B cell (primary cell): Measurements from ENCODE around the gene SMIM3. TPM values are rescaled to one million over a fixed set of nuclear protein-coding genes. Genes with fewer than 3 reads are reported as not detected.

ENCODE experiments used
- ATAC-seq: fragments of 200-7000 bp; cut with Tn5 transposase; one replicate; pipeline ENCODE4 v1.10.0; 2021; ENCODE audit warnings: low read depth, mild to moderate bottlenecking, moderate number of reproducible peaks, moderate library complexity
- CTCF ChIA-PET: fragments of 350-600 bp; sonication (Branson Sonifier 250); formaldehyde crosslinking; loops from one replicate; lab custom pipeline; 2021; ENCODE audit warnings: antibody characterized with exemption, inconsistent platforms; lab: Charles Lee
- POLR2A ChIA-PET: fragments of 350-600 bp; sonication (Branson Sonifier 250); formaldehyde crosslinking; loops from one replicate; lab custom pipeline; 2021; ENCODE audit warnings: antibody characterized with exemption; lab: Charles Lee
- DNase-seq: peaks from one replicate; pipeline ENCODE4 v3.0.0; 2013
- H2AFZ ChIP-seq: 2 replicates; pipeline ENCODE4 v1.6.1; 2012; ENCODE audit warnings: mild to moderate bottlenecking, low read depth, low read length; ENCODE audit not compliant: insufficient read depth, poor library complexity, severe bottlenecking
- H3K27ac ChIP-seq, 2 donors: 1 replicate in 1 of 2; 2 replicates in 1 of 2; pipeline ENCODE4 v1.5.1; 2012 to 2013; ENCODE audit warnings: low read length in 2 of 2, mild to moderate bottlenecking in 2 of 2, moderate library complexity in 1 of 2
- H3K27me3 ChIP-seq, 4 experiments: fragments of 200-600 bp in 1 of 4; sonication (generic) in 1 of 4; replicated peaks in 1 of 4; 1 replicate in 2 of 4; 2 replicates in 2 of 4; pipeline versions ENCODE4 v1.6.1 to v1.7.0; 2013 to 2016; ENCODE audit warnings: low read length in 3 of 4, mild to moderate bottlenecking in 2 of 4, mixed read lengths in 1 of 4, moderate library complexity in 1 of 4; ENCODE audit not compliant: insufficient read depth in 4 of 4, control insufficient read depth in 3 of 4; ENCODE audit errors: control extremely low read depth in 1 of 4
- H3K36me3 ChIP-seq, 2 experiments: replicated peaks in 1 of 2; 1 replicate in 1 of 2; 2 replicates in 1 of 2; pipeline versions ENCODE4 v1.6.1 to v1.7.1; 2013; ENCODE audit warnings: low read length in 1 of 2; ENCODE audit not compliant: insufficient read depth in 2 of 2, control insufficient read depth in 1 of 2; ENCODE audit errors: control extremely low read depth in 1 of 2, extremely low read depth in 1 of 2
- H3K4me1 ChIP-seq, 2 donors: fragments of 200-600 bp in 1 of 2; sonication (generic) in 1 of 2; 1 replicate in 1 of 2; 2 replicates in 1 of 2; pipeline versions ENCODE4 v1.5.1 to v1.6.1; 2013 to 2017; ENCODE audit warnings: low read length in 2 of 2; ENCODE audit not compliant: control insufficient read depth in 2 of 2, insufficient read depth in 2 of 2
- H3K4me2 ChIP-seq: replicated peaks from 2 replicates; pipeline ENCODE3; 2012; ENCODE audit warnings: mild to moderate bottlenecking, low read depth, low read length; ENCODE audit not compliant: poor library complexity, severe bottlenecking
- H3K4me3 ChIP-seq, 5 experiments: fragments of 200-600 bp in 1 of 5; sonication (generic) in 1 of 5; 1 replicate in 3 of 5; 2 replicates in 2 of 5; pipeline versions ENCODE4 v1.5.1 to v1.7.0; 2011 to 2016; ENCODE audit warnings: low read length in 4 of 5, mild to moderate bottlenecking in 4 of 5, low read depth in 2 of 5, control low read depth in 1 of 5, moderate library complexity in 1 of 5; ENCODE audit not compliant: insufficient read depth in 1 of 5; ENCODE audit errors: control extremely low read depth in 1 of 5, extremely low read depth in 1 of 5
- H3K79me2 ChIP-seq: fragments of 200-600 bp; sonication (generic); one replicate; pipeline ENCODE4 v1.6.0; 2016; ENCODE audit warnings: low read length; ENCODE audit not compliant: control insufficient read depth, insufficient read depth
- H3K9ac ChIP-seq: fragments of 200-600 bp; sonication (generic); 2 replicates; pipeline ENCODE4 v1.6.1; 2017; ENCODE audit warnings: mild to moderate bottlenecking, low read length, moderate library complexity
- H3K9me3 ChIP-seq, 3 donors: one replicate each; pipeline versions ENCODE4 v1.6.1 to v1.7.1; 2013; ENCODE audit warnings: low read length in 2 of 3; ENCODE audit not compliant: control insufficient read depth in 2 of 3, insufficient read depth in 1 of 3; ENCODE audit errors: control extremely low read depth in 1 of 3
- H4K20me1 ChIP-seq: 2 replicates; pipeline ENCODE4 v1.6.0; 2012; ENCODE audit warnings: mild to moderate bottlenecking, low read length; ENCODE audit not compliant: insufficient read depth, control insufficient read depth, poor library complexity, severe bottlenecking
- H3K27ac Mint-ChIP-seq: one replicate; pipeline ENCODE4 v1.8.0; 2021; ENCODE audit warnings: mixed read lengths
- H3K27me3 Mint-ChIP-seq: one replicate; pipeline ENCODE4 v1.8.0; 2021; ENCODE audit warnings: mixed read lengths
- H3K4me1 Mint-ChIP-seq: one replicate; pipeline ENCODE4 v1.8.0; 2021; ENCODE audit warnings: mixed read lengths
- H3K4me3 Mint-ChIP-seq: one replicate; pipeline ENCODE4 v1.8.0; 2021; ENCODE audit warnings: mixed read lengths
- H3K9me3 Mint-ChIP-seq: one replicate; pipeline ENCODE4 v1.8.0; 2022; ENCODE audit warnings: mixed read lengths; ENCODE audit not compliant: insufficient read depth
- CTCF ChIP-seq: fragments of 200-600 bp; IDR thresholded peaks from one replicate; pipeline ENCODE4 v1.8.0; 2022; ENCODE audit warnings: antibody characterized with exemption, mild to moderate bottlenecking
- EZH2 ChIP-seq: IDR thresholded peaks from 2 replicates; pipeline ENCODE4 v1.6.1; 2012; ENCODE audit warnings: borderline replicate concordance, low read depth, mild to moderate bottlenecking, moderate library complexity, low read length; ENCODE audit not compliant: insufficient read depth, poor library complexity, severe bottlenecking
- WGBS: methylation state at CpG from one replicate; pipeline ENCODE4 v1.1.5; 2013; ENCODE audit warnings: missing lambda C conversion rate; ENCODE audit not compliant: insufficient coverage; 5-methylcytosine and 5-hydroxymethylcytosine counted together
- intact Hi-C: fragments of 100-400 bp; cut with micrococcal nuclease; formaldehyde crosslinking; loops from one replicate; pipeline ENCODE4 v1.10.0; 2022
- polyA plus RNA-seq: library from polyadenylated mRNA; depleted of rRNA; stranded (reverse); fragments of >200 nt; gene quantifications from 2 replicates; pipeline ENCODE4 v1.2.3, GENCODE V29; 2012
- total RNA-seq, 2 donors: library from RNA; stranded (reverse); fragments of 120-200 nt in 1 of 2; gene quantifications; 1 replicate in 1 of 2; 2 replicates in 1 of 2; pipeline versions ENCODE4 v1.2.3 to v1.2.4, GENCODE V29; 2013 to 2022

SMIM3 gene
- total and polyA plus RNA-seq, 2 donors (not counting 1 experiment from before 2014, with no cell fraction given): 0.37 TPM; not detected in 1

GRCh38 chr5:150783422-150783928, 4.9 kb downstream of the SMIM3 start:
- no peaks in the 10 kb centered on the region for H3K9me3 Mint-ChIP-seq
- H3K4me3 ChIP-seq: no peak overlapping the region
- CTCF ChIA-PET: interaction anchor here (0.6 to 1.1 kb wide), 3 partner anchors 17 to 509 kb away, joined by 3 to 5 read pairs (median 3); no protein-coding TSS in a partner anchor
- TF ChIP-seq CTCF (no peak), EZH2 (no peak)
- H3K4me1 Mint-ChIP-seq: peaks cover 24% of the 10 kb centered on the region
- H3K27ac ChIP-seq: no peak overlapping the region
- 7% methylated on average over 4 of the region's 7 CpGs for WGBS
- peak overlapping the region; percentile 25 for H2AFZ ChIP-seq
- DNase-seq (no peak), ATAC-seq (no peak)
- peaks cover 22% of the 10 kb centered on the region for H3K27me3 Mint-ChIP-seq
- H3K27ac Mint-ChIP-seq: no peak overlapping the region
- peaks cover 22 to 26% of the 10 kb centered on the region in 2 donors for H3K4me1 ChIP-seq
- POLR2A ChIA-PET: no interaction called here
- H3K9me3 ChIP-seq: peaks cover 0 to 3% (median 0%) of the 10 kb centered on the region in 3 donors
- H3K79me2 ChIP-seq: no peaks in the 10 kb centered on the region
- no peak overlapping the region for H3K4me3 Mint-ChIP-seq
- H3K36me3 ChIP-seq: no peaks in the 10 kb centered on the region
- H3K9ac ChIP-seq: no peak overlapping the region
- peaks cover 0 to 18% (median 7%) of the 10 kb centered on the region in 4 experiments for H3K27me3 ChIP-seq
- H3K4me2 ChIP-seq: no peak overlapping the region
- intact Hi-C loops: no loop called here
- H4K20me1 ChIP-seq: no peaks in the 10 kb centered on the region

GRCh38 chr5:150785950-150786349, 7.4 kb downstream of the SMIM3 start:
- H3K4me3 Mint-ChIP-seq: no peak overlapping the region
- Histone ChIP-seq H3K27me3 (peaks cover 0 to 22% (median 15%) of the 10 kb centered on the region in 4 experiments), H3K4me1 (peaks cover under 1 to 4% of the 10 kb centered on the region in 2 donors), H2AFZ (no peak overlapping the region), H3K9me3 (no peaks in the 10 kb centered on the region), H4K20me1 (no peaks in the 10 kb centered on the region), H3K27ac (no peak overlapping the region), H3K4me2 (no peak overlapping the region), H3K79me2 (no peaks in the 10 kb centered on the region), H3K9ac (no peak overlapping the region), H3K4me3 (no peak overlapping the region), H3K36me3 (no peaks in the 10 kb centered on the region)
- intact Hi-C loops: no loop called here
- H3K9me3 Mint-ChIP-seq: no peaks in the 10 kb centered on the region
- no CpG with 5 or more reads among the region's 1 CpG for WGBS
- TF ChIP-seq CTCF (no peak), EZH2 (no peak)
- H3K27me3 Mint-ChIP-seq: peaks cover 41% of the 10 kb centered on the region
- DNase-seq (no peak), ATAC-seq (no peak)
- H3K4me1 Mint-ChIP-seq: peaks cover 4% of the 10 kb centered on the region
- no peak overlapping the region for H3K27ac Mint-ChIP-seq
- ChIA-PET CTCF (interaction anchor here (1.2 kb wide), 1 partner anchor 15 kb away, joined by 3 read pairs; no protein-coding TSS in a partner anchor), POLR2A (no interaction called here)
